CD14-positive monocyte (primary cell): ENCODE results near the gene CHKA. TPM values are rescaled to one million over a fixed set of nuclear protein-coding genes. Genes with fewer than 3 reads are reported as not detected.

Experiments used
- DNase-seq, 3 donors: peaks; one replicate each; pipeline ENCODE4 v3.0.0-alpha.2; 2011 to 2022
- H2AFZ ChIP-seq: 2 replicates; pipeline ENCODE4 v1.6.0; 2012; ENCODE audit warnings: mild to moderate bottlenecking, low read depth, low read length, inconsistent platforms; ENCODE audit not compliant: insufficient read depth, poor library complexity, severe bottlenecking
- H3K27ac ChIP-seq, 2 donors: 1 replicate in 1 of 2; 2 replicates in 1 of 2; pipeline ENCODE4 v1.5.1; 2012 to 2013; ENCODE audit warnings: low read length in 2 of 2, control low read depth in 1 of 2, inconsistent platforms in 1 of 2, low read depth in 1 of 2, mild to moderate bottlenecking in 1 of 2
- H3K27me3 ChIP-seq, 2 donors: one replicate each; pipeline versions ENCODE4 v1.6.0 to v1.6.1; 2011 to 2013; ENCODE audit warnings: low read length in 2 of 2; ENCODE audit not compliant: control insufficient read depth in 2 of 2, insufficient read depth in 2 of 2
- H3K36me3 ChIP-seq, 2 donors: replicated peaks in 1 of 2; 1 replicate in 1 of 2; 2 replicates in 1 of 2; pipeline versions ENCODE4 v1.5.1 to v1.6.1; 2012 to 2013; ENCODE audit warnings: low read length in 2 of 2, control low read depth in 1 of 2, inconsistent platforms in 1 of 2, mild to moderate bottlenecking in 1 of 2; ENCODE audit not compliant: insufficient read depth in 2 of 2, control insufficient read depth in 1 of 2
- H3K4me1 ChIP-seq, 2 donors: 1 replicate in 1 of 2; 2 replicates in 1 of 2; pipeline versions ENCODE4 v1.5.1 to v1.6.1; 2012 to 2013; ENCODE audit warnings: low read length in 2 of 2, control low read depth in 1 of 2, inconsistent platforms in 1 of 2, mild to moderate bottlenecking in 1 of 2, moderate library complexity in 1 of 2; ENCODE audit not compliant: insufficient read depth in 2 of 2, control insufficient read depth in 1 of 2
- H3K4me2 ChIP-seq: replicated peaks from 2 replicates; pipeline ENCODE3; 2012; ENCODE audit warnings: low read length, moderate library complexity, mild to moderate bottlenecking; ENCODE audit not compliant: poor library complexity, severe bottlenecking; ENCODE audit errors: extremely low read depth
- H3K4me3 ChIP-seq, 3 experiments: fragments of 200-600 bp in 1 of 3; sonication (generic) in 1 of 3; replicated peaks in 1 of 3; 1 replicate in 2 of 3; 2 replicates in 1 of 3; pipeline ENCODE4 v1.5.1; 2011 to 2013; ENCODE audit warnings: low read length in 3 of 3, mild to moderate bottlenecking in 3 of 3, control low read depth in 2 of 3, low read depth in 2 of 3, inconsistent platforms in 1 of 3, moderate library complexity in 1 of 3
- H3K79me2 ChIP-seq: 2 replicates; pipeline ENCODE4 v1.6.0; 2012; ENCODE audit warnings: mild to moderate bottlenecking, control low read depth, inconsistent platforms, low read length, moderate library complexity; ENCODE audit not compliant: insufficient read depth
- H3K9ac ChIP-seq: 2 replicates; pipeline ENCODE4 v1.6.0; 2017; ENCODE audit warnings: low read length, mild to moderate bottlenecking; ENCODE audit not compliant: insufficient read depth, poor library complexity, severe bottlenecking
- H3K9me3 ChIP-seq, 2 donors: replicated peaks in 1 of 2; 1 replicate in 1 of 2; 2 replicates in 1 of 2; pipeline versions ENCODE4 v1.5.1 to v1.6.1; 2012 to 2013; ENCODE audit warnings: low read length in 2 of 2, control low read depth in 1 of 2; ENCODE audit not compliant: control insufficient read depth in 1 of 2, insufficient read depth in 1 of 2
- H4K20me1 ChIP-seq: 2 replicates; pipeline ENCODE4 v1.6.0; 2012; ENCODE audit warnings: mild to moderate bottlenecking, low read length, control low read depth, moderate library complexity; ENCODE audit not compliant: insufficient read depth
- H3K27ac Mint-ChIP-seq, 7 donors: one replicate each; pipeline ENCODE4 v1.8.0; 2020; ENCODE audit warnings: mild to moderate bottlenecking in 7 of 7, mixed read lengths in 7 of 7, moderate library complexity in 6 of 7, inconsistent platforms in 2 of 7
- H3K27me3 Mint-ChIP-seq, 3 donors: one replicate each; pipeline ENCODE4 v1.8.0; 2021 to 2022; ENCODE audit warnings: low read depth in 3 of 3, mild to moderate bottlenecking in 3 of 3, mixed read lengths in 3 of 3, moderate library complexity in 3 of 3, inconsistent platforms in 1 of 3
- H3K36me3 Mint-ChIP-seq, 2 donors: one replicate each; pipeline ENCODE4 v1.8.0; 2020; ENCODE audit warnings: mixed read lengths in 2 of 2, inconsistent platforms in 1 of 2, mild to moderate bottlenecking in 1 of 2
- H3K4me1 Mint-ChIP-seq: one replicate; pipeline ENCODE4 v1.8.0; 2020; ENCODE audit warnings: mild to moderate bottlenecking, mixed read lengths
- H3K4me3 Mint-ChIP-seq, 2 donors: one replicate each; pipeline ENCODE4 v1.8.0; 2020; ENCODE audit warnings: mild to moderate bottlenecking in 2 of 2, mixed read lengths in 2 of 2, moderate library complexity in 1 of 2
- H3K9me3 Mint-ChIP-seq, 7 donors: one replicate each; pipeline ENCODE4 v1.8.0; 2020 to 2022; ENCODE audit warnings: mixed read lengths in 7 of 7, mild to moderate bottlenecking in 6 of 7, moderate library complexity in 6 of 7, inconsistent platforms in 2 of 7
- WGBS: methylation state at CpG from one replicate; pipeline ENCODE4 v1.1.5; 2013; ENCODE audit warnings: missing lambda C conversion rate; ENCODE audit not compliant: insufficient coverage; 5-methylcytosine and 5-hydroxymethylcytosine counted together
- intact Hi-C, 2 donors: fragments of 100-400 bp; cut with micrococcal nuclease; formaldehyde crosslinking; loops; one replicate each; pipeline versions ENCODE4 v1.15.0 to v1.15.1; 2023
- polyA plus RNA-seq, 3 donors: library from polyadenylated mRNA; depleted of rRNA in 1 of 3; unstranded in 2 of 3; stranded (reverse) in 1 of 3; fragments of 300-500 nt in 2 of 3; fragments of >200 nt in 1 of 3; fragmentation: Illumina TruSeq in 2 of 3; gene quantifications; 1 replicate in 2 of 3; 2 replicates in 1 of 3; pipeline ENCODE4 v1.2.3, GENCODE V29; 2012 to 2021
- TF ChIP-seq, protein P1 (sequence below): fragments of 200-600 bp; IDR thresholded peaks from one replicate; pipeline ENCODE4 v1.8.0; 2022; ENCODE audit warnings: antibody characterized with exemption, mild to moderate bottlenecking

The CHKA gene
- polyA plus RNA-seq, 3 donors = 2.8 to 20.9 (median 5.7) TPM

DNA sequence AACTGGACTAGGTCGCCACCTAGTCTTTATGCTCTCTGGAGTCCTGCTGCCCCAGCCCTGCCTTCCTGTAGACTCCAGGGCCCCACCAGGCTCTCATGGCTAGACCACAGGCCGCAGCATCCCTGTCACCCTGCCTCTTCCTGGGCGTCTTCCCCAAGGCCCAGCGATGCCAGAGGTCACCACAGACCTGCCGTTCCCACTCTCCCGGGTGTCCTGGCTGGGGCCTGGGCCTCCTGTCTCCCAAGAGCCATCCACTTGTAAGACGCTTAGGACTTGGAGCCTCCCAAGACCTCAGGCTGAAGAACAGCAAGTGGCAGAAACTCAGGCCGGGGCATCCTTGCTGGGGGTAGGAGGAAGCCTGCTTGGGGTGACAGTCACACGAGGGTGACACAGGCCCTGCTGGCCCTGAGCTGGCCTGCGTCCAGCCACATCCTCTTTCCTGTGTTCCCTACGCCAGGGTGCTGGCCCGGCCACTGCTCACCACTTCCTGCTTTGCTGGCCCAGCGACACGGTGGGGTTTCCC, 84.4 kb downstream of the CHKA start:
- intact Hi-C loops = loop anchor here in 1 of 2 donors (2.0 to 5.0 kb wide), 4 partner anchors 26 to 236 kb away; partner anchors contain the start of genes ALDH3B1, C11orf24, CHKA and UNC93B1
- H3K9ac ChIP-seq = peak overlapping the region; percentile 82
- no peaks in the 10 kb centered on the region for H3K27me3 ChIP-seq
- peaks cover 21 to 26% of the 10 kb centered on the region in 2 donors for H3K36me3 ChIP-seq
- Mint-ChIP-seq H3K9me3 (no peaks in the 10 kb centered on the region), H3K4me3 (peak overlapping the region; percentile 68 to 84), H3K27me3 (peaks cover 0 to 3% (median 0%) of the 10 kb centered on the region in 3 donors), H3K4me1 (peaks cover 39% of the 10 kb centered on the region), H3K27ac (peak overlapping the region; percentile 98 to 100 (median 99)), H3K36me3 (peaks cover 11 to 32% of the 10 kb centered on the region in 2 donors)
- peak overlapping the region; percentile 97 for H3K4me2 ChIP-seq
- peaks cover 26% of the 10 kb centered on the region for H4K20me1 ChIP-seq
- WGBS = 0% methylated on average over 13 of the region's 14 CpGs
- H3K79me2 ChIP-seq = peaks cover 64% of the 10 kb centered on the region
- peak; percentile 95 to 98 (median 96) for DNase-seq
- H3K9me3 ChIP-seq = no peaks in the 10 kb centered on the region
- TF ChIP-seq, protein P1, sequence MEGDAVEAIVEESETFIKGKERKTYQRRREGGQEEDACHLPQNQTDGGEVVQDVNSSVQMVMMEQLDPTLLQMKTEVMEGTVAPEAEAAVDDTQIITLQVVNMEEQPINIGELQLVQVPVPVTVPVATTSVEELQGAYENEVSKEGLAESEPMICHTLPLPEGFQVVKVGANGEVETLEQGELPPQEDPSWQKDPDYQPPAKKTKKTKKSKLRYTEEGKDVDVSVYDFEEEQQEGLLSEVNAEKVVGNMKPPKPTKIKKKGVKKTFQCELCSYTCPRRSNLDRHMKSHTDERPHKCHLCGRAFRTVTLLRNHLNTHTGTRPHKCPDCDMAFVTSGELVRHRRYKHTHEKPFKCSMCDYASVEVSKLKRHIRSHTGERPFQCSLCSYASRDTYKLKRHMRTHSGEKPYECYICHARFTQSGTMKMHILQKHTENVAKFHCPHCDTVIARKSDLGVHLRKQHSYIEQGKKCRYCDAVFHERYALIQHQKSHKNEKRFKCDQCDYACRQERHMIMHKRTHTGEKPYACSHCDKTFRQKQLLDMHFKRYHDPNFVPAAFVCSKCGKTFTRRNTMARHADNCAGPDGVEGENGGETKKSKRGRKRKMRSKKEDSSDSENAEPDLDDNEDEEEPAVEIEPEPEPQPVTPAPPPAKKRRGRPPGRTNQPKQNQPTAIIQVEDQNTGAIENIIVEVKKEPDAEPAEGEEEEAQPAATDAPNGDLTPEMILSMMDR = no peak
- H3K4me1 ChIP-seq = peaks cover 50 to 69% of the 10 kb centered on the region in 2 donors
- peak overlapping the region; percentile 71 for H2AFZ ChIP-seq
- peak overlapping the region in 1 of 3 experiments; percentile 96 for H3K4me3 ChIP-seq
- peak overlapping the region; percentile 98 to 99 for H3K27ac ChIP-seq

DNA sequence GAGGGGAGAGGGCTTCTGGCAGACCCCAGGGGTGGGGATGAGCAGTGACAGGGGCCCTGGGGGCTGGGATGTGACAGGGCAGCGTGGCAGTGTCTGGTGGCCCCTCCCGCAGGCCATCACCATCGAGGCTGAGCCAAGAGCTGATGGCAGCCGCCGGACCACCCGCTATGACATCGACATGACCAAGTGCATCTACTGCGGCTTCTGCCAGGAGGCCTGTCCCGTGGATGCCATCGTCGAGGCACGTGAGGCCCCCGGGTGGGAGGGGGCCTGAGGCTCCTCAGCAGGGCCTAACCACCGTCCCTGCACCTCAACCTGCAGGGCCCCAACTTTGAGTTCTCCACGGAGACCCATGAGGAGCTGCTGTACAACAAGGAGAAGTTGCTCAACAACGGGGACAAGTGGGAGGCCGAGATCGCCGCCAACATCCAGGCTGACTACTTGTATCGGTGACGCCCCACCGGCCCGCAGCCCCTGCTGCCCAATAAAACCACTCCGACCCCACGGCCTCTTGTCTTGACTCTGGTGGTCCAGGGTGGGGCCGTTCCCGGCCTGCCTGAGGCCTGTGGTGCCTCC, 85.0 kb downstream of the CHKA start:
- TF ChIP-seq, protein P1 = no peak
- Histone ChIP-seq H3K4me1 (peaks cover 50 to 69% of the 10 kb centered on the region in 2 donors), H3K9me3 (no peaks in the 10 kb centered on the region), H3K27ac (peak overlapping the region; percentile 98 to 99), H3K79me2 (peaks cover 64% of the 10 kb centered on the region), H4K20me1 (peaks cover 21% of the 10 kb centered on the region), H2AFZ (peak overlapping the region; percentile 71), H3K4me2 (peak overlapping the region; percentile 97), H3K27me3 (no peaks in the 10 kb centered on the region), H3K9ac (peak overlapping the region; percentile 82), H3K36me3 (peaks cover 15 to 21% of the 10 kb centered on the region in 2 donors), H3K4me3 (peak overlapping the region in 1 of 3 experiments; percentile 47)
- peak overlapping the region; percentile 68 to 84 for H3K4me3 Mint-ChIP-seq
- H3K4me1 Mint-ChIP-seq = peaks cover 41% of the 10 kb centered on the region
- intact Hi-C loops = loop anchor here in 1 of 2 donors (2.0 to 5.0 kb wide), 4 partner anchors 25 to 236 kb away; partner anchors contain the start of genes ALDH3B1, C11orf24, CHKA and UNC93B1
- peaks cover 0 to 3% (median 0%) of the 10 kb centered on the region in 3 donors for H3K27me3 Mint-ChIP-seq
- peaks cover 9 to 28% of the 10 kb centered on the region in 2 donors for H3K36me3 Mint-ChIP-seq
- peak; percentile 71 to 76 (median 71) for DNase-seq
- no peaks in the 10 kb centered on the region for H3K9me3 Mint-ChIP-seq
- 37% methylated on average over 25 of the region's 27 CpGs for WGBS
- peak overlapping the region; percentile 98 to 100 (median 99) for H3K27ac Mint-ChIP-seq
